HEK293 (cell line): ENCODE results near the gene EIF5A2.

ENCODE experiments used
- CTCF ChIA-PET: fragments of 350-600 bp; formaldehyde crosslinking; extraction: SDS; loops from one replicate; lab custom pipeline; 2021; ENCODE audit warnings: antibody characterized with exemption; lab: Yijun Ruan, JAX
- POLR2A ChIA-PET: fragments of 300-600 bp; formaldehyde crosslinking; extraction: SDS; loops from one replicate; lab custom pipeline; 2020; ENCODE audit warnings: antibody characterized with exemption, inconsistent platforms; lab: Yijun Ruan, JAX
- H3K27ac ChIP-seq: fragments of 200-500 bp; sonication (Bioruptor generic); 2 replicates; pipeline ENCODE4 v1.5.1; 2014; ENCODE audit warnings: low read depth, low read length, control low read depth, inconsistent platforms; ENCODE audit errors: extremely low read depth
- H3K36me3 ChIP-seq, 2 experiments: fragments of 200-500 bp in 1 of 2; sonication (Bioruptor generic) in 1 of 2; 1 replicate in 1 of 2; 2 replicates in 1 of 2; pipeline ENCODE4 v1.5.1; 2014 to 2017; ENCODE audit warnings: inconsistent platforms in 2 of 2, low read length in 2 of 2; ENCODE audit not compliant: control insufficient read depth in 2 of 2, insufficient read depth in 1 of 2
- H3K4me1 ChIP-seq: fragments of 200-500 bp; sonication (Bioruptor generic); 2 replicates; pipeline ENCODE4 v1.5.1; 2014; ENCODE audit warnings: mild to moderate bottlenecking, low read length, inconsistent platforms; ENCODE audit not compliant: control insufficient read depth, insufficient read depth
- H3K4me3 ChIP-seq: 2 replicates; pipeline ENCODE4 v1.5.1; 2011; ENCODE audit warnings: low read depth, mild to moderate bottlenecking, control low read depth, low read length, moderate library complexity
- H3K9me3 ChIP-seq: fragments of 200-500 bp; sonication (Bioruptor generic); 2 replicates; pipeline ENCODE4 v1.5.1; 2014; ENCODE audit warnings: low read depth, low read length, inconsistent platforms; ENCODE audit not compliant: control insufficient read depth, insufficient read depth
- AEBP2 ChIP-seq: fragments of 450-650 bp; formaldehyde crosslinking; IDR thresholded peaks from 2 replicates; pipeline ENCODE4 v1.5.1; 2016; ENCODE audit warnings: missing biosample characterization, missing genetic modification characterization, borderline replicate concordance
- ELK4 ChIP-seq: IDR thresholded peaks from 2 replicates; pipeline ENCODE4 v1.6.1; 2011; ENCODE audit warnings: mild to moderate bottlenecking, low read depth, low read length, borderline replicate concordance
- GLI4 ChIP-seq: fragments of 450-650 bp; formaldehyde crosslinking; IDR thresholded peaks from 2 replicates; pipeline ENCODE4 v1.5.1; 2016; ENCODE audit warnings: missing biosample characterization, missing genetic modification characterization
- HOXD13 ChIP-seq: sonication (generic); formaldehyde crosslinking; IDR thresholded peaks from 2 replicates; pipeline ENCODE4 v1.8.0; 2022; ENCODE audit warnings: missing genetic modification reagents, borderline replicate concordance
- KLF17 ChIP-seq: fragments of 450-650 bp; formaldehyde crosslinking; IDR thresholded peaks from 2 replicates; pipeline ENCODE4 v1.5.1; 2016; ENCODE audit warnings: missing biosample characterization, missing genetic modification characterization
- PBX3 ChIP-seq: sonication (generic); formaldehyde crosslinking; IDR thresholded peaks from 2 replicates; pipeline ENCODE4 v1.8.1; 2022; ENCODE audit warnings: mild to moderate bottlenecking, moderate library complexity, missing genetic modification reagents
- PRDM1 ChIP-seq: fragments of 450-650 bp; formaldehyde crosslinking; IDR thresholded peaks from 2 replicates; pipeline ENCODE4; 2016; ENCODE audit warnings: missing biosample characterization, missing genetic modification characterization
- SCRT2 ChIP-seq: fragments of 450-650 bp; formaldehyde crosslinking; IDR thresholded peaks from 2 replicates; pipeline ENCODE4 v1.5.1; 2016; ENCODE audit warnings: missing biosample characterization, missing genetic modification characterization
- SP2 ChIP-seq: fragments of 450-650 bp; formaldehyde crosslinking; IDR thresholded peaks from 2 replicates; pipeline ENCODE4 v1.5.1; 2016; ENCODE audit warnings: missing biosample characterization, missing genetic modification characterization
- TRIM28 ChIP-seq: IDR thresholded peaks from 2 replicates; pipeline ENCODE4 v1.6.1; 2011; ENCODE audit warnings: low read length, control low read depth, borderline replicate concordance
- ZNF140 ChIP-seq: fragments of 450-650 bp; formaldehyde crosslinking; IDR thresholded peaks from 2 replicates; pipeline ENCODE4 v1.5.1; 2016; ENCODE audit warnings: missing biosample characterization, missing genetic modification characterization
- ZNF169 ChIP-seq: fragments of 450-650 bp; formaldehyde crosslinking; IDR thresholded peaks from 2 replicates; pipeline ENCODE4 v1.5.1; 2016; ENCODE audit warnings: missing biosample characterization, missing genetic modification characterization
- ZNF280C ChIP-seq: fragments of 450-650 bp; formaldehyde crosslinking; IDR thresholded peaks from 2 replicates; pipeline ENCODE4 v1.5.1; 2016; ENCODE audit warnings: missing biosample characterization, missing genetic modification characterization
- ZNF366 ChIP-seq: fragments of 450-650 bp; formaldehyde crosslinking; conservative IDR thresholded peaks from 2 replicates; pipeline ENCODE4 v1.5.1; 2016; ENCODE audit warnings: missing biosample characterization, missing genetic modification characterization
- ZNF404 ChIP-seq: fragments of 450-650 bp; formaldehyde crosslinking; IDR thresholded peaks from 2 replicates; pipeline ENCODE4 v1.5.1; 2017; ENCODE audit warnings: missing biosample characterization, missing genetic modification characterization
- ZNF639 ChIP-seq: fragments of 450-650 bp; formaldehyde crosslinking; IDR thresholded peaks from 2 replicates; pipeline ENCODE4 v1.5.1; 2016; ENCODE audit warnings: missing biosample characterization, missing genetic modification characterization
- ZNF692 ChIP-seq: fragments of 450-650 bp; formaldehyde crosslinking; IDR thresholded peaks from 2 replicates; pipeline ENCODE4 v1.5.1; 2016; ENCODE audit warnings: missing biosample characterization, missing genetic modification characterization
- ZNF707 ChIP-seq: fragments of 450-650 bp; formaldehyde crosslinking; IDR thresholded peaks from 2 replicates; pipeline ENCODE4 v1.5.1; 2016; ENCODE audit warnings: missing biosample characterization, missing genetic modification characterization
- ZNF747 ChIP-seq: fragments of 450-650 bp; formaldehyde crosslinking; IDR thresholded peaks from 2 replicates; pipeline ENCODE4 v1.5.1; 2016; ENCODE audit warnings: missing biosample characterization, missing genetic modification characterization
- ZNF768 ChIP-seq: fragments of 450-650 bp; formaldehyde crosslinking; IDR thresholded peaks from 2 replicates; pipeline ENCODE4 v1.5.1; 2018; ENCODE audit warnings: missing biosample characterization, mild to moderate bottlenecking, missing genetic modification characterization

EIF5A2 gene

GRCh38 chr3:170918715-170919114 lies 10.3 kb upstream of the EIF5A2 start (continued):
- TF ChIP-seq ZNF169 (tag by site-specific recombination) (no peak), ZNF692 (tag by site-specific recombination) (no peak), SP2 (tag by site-specific recombination) (no peak)

- CTCF ChIA-PET = no interaction called here
- H3K9me3 ChIP-seq = no peaks in the 10 kb centered on the region
- H3K4me3 ChIP-seq = no peak overlapping the region
- TF ChIP-seq TRIM28 (no peak), PBX3 (CRISPR knock-in tag) (no peak), ZNF404 (tag by site-specific recombination) (no peak), ZNF707 (tag by site-specific recombination) (no peak)
- TF ChIP-seq, all 188 proteins: peak for 0
- Histone ChIP-seq H3K27ac (no peak overlapping the region), H3K4me1 (no peaks in the 10 kb centered on the region), H3K36me3 (no peaks in the 10 kb centered on the region)
- POLR2A ChIA-PET = no interaction called here
These were observed 6.3 kb upstream of the EIF5A2 start for GRCh38 chr3:170914690-170915089.

GRCh38 chr3:170914212-170914611 lies 5.8 kb upstream of the EIF5A2 start:
- Histone ChIP-seq H3K27ac (no peak overlapping the region), H3K4me1 (no peaks in the 10 kb centered on the region), H3K36me3 (no peaks in the 10 kb centered on the region), H3K4me3 (no peak overlapping the region)
- ChIA-PET POLR2A (no interaction called here), CTCF (no interaction called here)
- TF ChIP-seq ZNF768 (tag by site-specific recombination) (no peak), GLI4 (tag by site-specific recombination) (no peak), KLF17 (tag by site-specific recombination) (no peak), ELK4 (no peak), AEBP2 (tag by site-specific recombination) (no peak), SCRT2 (tag by site-specific recombination) (no peak), ZNF366 (no peak), PRDM1 (tag by site-specific recombination) (no peak), ZNF280C (no peak), HOXD13 (CRISPR knock-in tag) (no peak), ZNF639 (tag by site-specific recombination) (no peak), ZNF747 (tag by site-specific recombination) (no peak), ZNF140 (tag by site-specific recombination) (no peak)
- TF ChIP-seq, all 188 proteins: peak for 0
- no peaks in the 10 kb centered on the region for H3K9me3 ChIP-seq
